ENCODE data around the gene CR2. TPM values are rescaled to one million over a fixed set of nuclear protein-coding genes. Genes with fewer than 3 reads are reported as not detected.
"Not testable (repeated sequence)": the region's sequence is repeated elsewhere in the genome, so short reads cannot be mapped to it uniquely, and the experiment has no call there.

Gene CR2
- total and polyA plus RNA-seq, 5 donors = not detected

- Histone ChIP-seq H3K4me3 (ENCODE audit: low read length) (no peak overlapping the region), H3K27me3 (ENCODE audit: control insufficient read depth, insufficient read depth) (no peaks in the 10 kb centered on the region), H3K4me1 (ENCODE audit: control insufficient read depth, insufficient read depth, low read length) (no peaks in the 10 kb centered on the region), H3K27ac (ENCODE audit: low read length) (no peak overlapping the region), H3K9me3 (ENCODE audit: control insufficient read depth, low read length) (no peaks in the 10 kb centered on the region)
- intact Hi-C loops (cut with DNase I) = no loop called here
- ATAC-seq (no peak), DNase-seq (no peak)
- WGBS = 68% methylated on average over 1 of the region's 1 CpG
Observed at GRCh38 chr1:207510444-207510843, 56.3 kb downstream of the CR2 start.

- intact Hi-C loops (cut with DNase I) = no loop called here
- no peak overlapping the region for H3K27ac ChIP-seq (ENCODE audit: low read length)
- no peaks in the 10 kb centered on the region for H3K9me3 ChIP-seq (ENCODE audit: control insufficient read depth, low read length)
- no peaks in the 10 kb centered on the region for H3K27me3 ChIP-seq (ENCODE audit: control insufficient read depth, insufficient read depth)
- no peak overlapping the region for H3K4me3 ChIP-seq (ENCODE audit: low read length)
- DNase-seq = no peak
- ATAC-seq = no peak
- 94% methylated on average over 13 of the region's 13 CpGs for WGBS
- H3K4me1 ChIP-seq (ENCODE audit: control insufficient read depth, insufficient read depth, low read length) = no peaks in the 10 kb centered on the region
Observed at GRCh38 chr1:207514890-207515289, 60.8 kb downstream of the CR2 start.

- ATAC-seq (no peak), DNase-seq (no peak)
- intact Hi-C loops (cut with DNase I) = no loop called here
- no peaks in the 10 kb centered on the region for H3K9me3 ChIP-seq (ENCODE audit: control insufficient read depth, low read length)
- no peak overlapping the region for H3K4me3 ChIP-seq (ENCODE audit: low read length)
- H3K27me3 ChIP-seq (ENCODE audit: control insufficient read depth, insufficient read depth) = no peaks in the 10 kb centered on the region
- H3K4me1 ChIP-seq (ENCODE audit: control insufficient read depth, insufficient read depth, low read length) = no peaks in the 10 kb centered on the region
- H3K27ac ChIP-seq (ENCODE audit: low read length) = no peak overlapping the region
Observed at GRCh38 chr1:207516729-207517128, 62.6 kb downstream of the CR2 start.

GRCh38 chr1:207518608-207519236, 64.6 kb downstream of the CR2 start:
- intact Hi-C loops (cut with DNase I) = no loop called here
- no peak overlapping the region for H3K4me3 ChIP-seq (ENCODE audit: low read length)
- WGBS = 61% methylated on average over 4 of the region's 4 CpGs

GRCh38 chr1:207519505-207520399, 65.6 kb downstream of the CR2 start:
- Histone ChIP-seq H3K27me3 (ENCODE audit: control insufficient read depth, insufficient read depth) (no peaks in the 10 kb centered on the region), H3K4me3 (ENCODE audit: low read length) (no peak overlapping the region), H3K4me1 (ENCODE audit: control insufficient read depth, insufficient read depth, low read length) (no peaks in the 10 kb centered on the region), H3K9me3 (ENCODE audit: control insufficient read depth, low read length) (no peaks in the 10 kb centered on the region), H3K27ac (ENCODE audit: low read length) (no peak overlapping the region)
- ATAC-seq (no peak), DNase-seq (no peak)
- intact Hi-C loops (cut with DNase I) = no loop called here
- WGBS = 69% methylated on average over 23 of the region's 23 CpGs

More at GRCh38 chr1:207518608-207519236, 64.6 kb downstream of the CR2 start:
- DNase-seq (no peak), ATAC-seq (no peak)
- Histone ChIP-seq H3K9me3 (ENCODE audit: control insufficient read depth, low read length) (no peaks in the 10 kb centered on the region), H3K27me3 (ENCODE audit: control insufficient read depth, insufficient read depth) (no peaks in the 10 kb centered on the region), H3K27ac (ENCODE audit: low read length) (no peak overlapping the region), H3K4me1 (ENCODE audit: control insufficient read depth, insufficient read depth, low read length) (no peaks in the 10 kb centered on the region)

- DNase-seq; H3K4me1 ChIP-seq (ENCODE audit: control insufficient read depth, insufficient read depth, low read length); intact Hi-C loops (cut with DNase I); H3K4me3 ChIP-seq (ENCODE audit: low read length); H3K27me3 ChIP-seq (ENCODE audit: control insufficient read depth, insufficient read depth); H3K27ac ChIP-seq (ENCODE audit: low read length); ATAC-seq; H3K9me3 ChIP-seq (ENCODE audit: control insufficient read depth, low read length): not testable (repeated sequence)
- 85% methylated on average over 10 of the region's 10 CpGs for WGBS
Observed at GRCh38 chr1:207520400-207521345, 66.5 kb downstream of the CR2 start.

GRCh38 chr1:207525239-207525638, 71.1 kb downstream of the CR2 start:
- not testable (repeated sequence) for DNase-seq

GRCh38 chr1:207528401-207528800, 74.3 kb downstream of the CR2 start:
- H3K27me3 ChIP-seq (ENCODE audit: control insufficient read depth, insufficient read depth); H3K9me3 ChIP-seq (ENCODE audit: control insufficient read depth, low read length); H3K27ac ChIP-seq (ENCODE audit: low read length); ATAC-seq; intact Hi-C loops (cut with DNase I); H3K4me1 ChIP-seq (ENCODE audit: control insufficient read depth, insufficient read depth, low read length); H3K4me3 ChIP-seq (ENCODE audit: low read length); DNase-seq: not testable (repeated sequence)
- WGBS = no CpG with 5 or more reads among the region's 1 CpG

More at GRCh38 chr1:207525239-207525638, 71.1 kb downstream of the CR2 start:
- H3K4me3 ChIP-seq (ENCODE audit: low read length); ATAC-seq; H3K27me3 ChIP-seq (ENCODE audit: control insufficient read depth, insufficient read depth); H3K4me1 ChIP-seq (ENCODE audit: control insufficient read depth, insufficient read depth, low read length); H3K9me3 ChIP-seq (ENCODE audit: control insufficient read depth, low read length); intact Hi-C loops (cut with DNase I); H3K27ac ChIP-seq (ENCODE audit: low read length): not testable (repeated sequence)
- WGBS = 52% methylated on average over 3 of the region's 3 CpGs

GRCh38 chr1:207536263-207536662, 82.1 kb downstream of the CR2 start:
- H3K4me3 ChIP-seq (ENCODE audit: low read length); intact Hi-C loops (cut with DNase I); H3K9me3 ChIP-seq (ENCODE audit: control insufficient read depth, low read length); H3K27ac ChIP-seq (ENCODE audit: low read length); H3K27me3 ChIP-seq (ENCODE audit: control insufficient read depth, insufficient read depth); ATAC-seq; H3K4me1 ChIP-seq (ENCODE audit: control insufficient read depth, insufficient read depth, low read length); DNase-seq: not testable (repeated sequence)
- WGBS = no CpG with 5 or more reads among the region's 5 CpGs

All from right cardiac atrium (tissue), 5 donors.